Measurements from ENCODE around the gene IFNGR2.

IFNGR2 gene

GRCh38 chr21:33368576-33368975 is 34.6 kb upstream of the IFNGR2 start:
- H2BK5ac ChIP-seq (ENCODE audit: low read length), result peak overlapping the region; percentile 60
- no peak overlapping the region for H4K91ac ChIP-seq (ENCODE audit: low read depth, low read length, poor library complexity)
- no peak overlapping the region for H2AK5ac ChIP-seq (ENCODE audit: low read depth, low read length)
- no peak for DNase-seq (ENCODE audit: low spot score)
- no peaks in the 10 kb centered on the region for H3K4me1 ChIP-seq (ENCODE audit: control insufficient read depth in 2 of 2, insufficient read depth in 1 of 2, low read depth in 1 of 2, low read length in 2 of 2)
- no peaks in the 10 kb centered on the region for H3K36me3 ChIP-seq (replicated peaks in 1 of 2; ENCODE audit: control insufficient read depth in 2 of 2, insufficient read depth in 2 of 2, low read length in 2 of 2)
- H3K27me3 ChIP-seq (ENCODE audit: control insufficient read depth in 3 of 3, insufficient read depth in 3 of 3, low read depth in 1 of 3, low read length in 3 of 3), result no peaks in the 10 kb centered on the region
- no peak overlapping the region for H3K4ac ChIP-seq (ENCODE audit: low read length)
- no peak overlapping the region for H2BK12ac ChIP-seq (ENCODE audit: low read length)
- peaks cover 13 to 25% of the 10 kb centered on the region in 2 donors for H3K9me3 ChIP-seq (replicated peaks in 1 of 2; ENCODE audit: control insufficient read depth in 2 of 2, insufficient read depth in 1 of 2, low read depth in 1 of 2, low read length in 2 of 2)
- H2BK120ac ChIP-seq (ENCODE audit: low read depth, low read length), result no peak overlapping the region
- no peak overlapping the region for H3K14ac ChIP-seq (ENCODE audit: low read length)
- H3K4me3 ChIP-seq (ENCODE audit: low read length in 2 of 2), result no peak overlapping the region
- H3K79me1 ChIP-seq (ENCODE audit: low read depth, low read length), result no peaks in the 10 kb centered on the region
- no peak overlapping the region for H3K23ac ChIP-seq (ENCODE audit: low read depth, low read length, poor library complexity)
- no CpG with 5 or more reads among the region's 3 CpGs for WGBS, 2 donors (ENCODE audit: extremely low coverage in 2 of 2, insufficient read length in 2 of 2, insufficient replicate concordance in 1 of 2)
- H2BK15ac ChIP-seq (ENCODE audit: low read length), result no peak overlapping the region
- H3K9ac ChIP-seq (ENCODE audit: low read depth, low read length, poor library complexity), result no peak overlapping the region
- no peak overlapping the region for H4K8ac ChIP-seq (ENCODE audit: low read depth, low read length)
- H3K27ac ChIP-seq (replicated peaks; ENCODE audit: low read length), result no peak overlapping the region
- no peak overlapping the region for H3K4me2 ChIP-seq (ENCODE audit: insufficient read depth, low read length, poor library complexity, severe bottlenecking)
- no peak overlapping the region for H2AFZ ChIP-seq (ENCODE audit: low read length)
- H3K18ac ChIP-seq (ENCODE audit: low read length), result no peak overlapping the region

GRCh38 chr21:33369586-33369985 is 33.6 kb upstream of the IFNGR2 start:
- WGBS, 2 donors (ENCODE audit: extremely low coverage in 2 of 2, insufficient read length in 2 of 2, insufficient replicate concordance in 1 of 2), result no CpG with 5 or more reads among the region's 1 CpG
- Histone ChIP-seq H2AFZ (ENCODE audit: low read length) (no peak overlapping the region), H3K4me1 (ENCODE audit: control insufficient read depth in 2 of 2, insufficient read depth in 1 of 2, low read depth in 1 of 2, low read length in 2 of 2) (no peaks in the 10 kb centered on the region)

DNA sequence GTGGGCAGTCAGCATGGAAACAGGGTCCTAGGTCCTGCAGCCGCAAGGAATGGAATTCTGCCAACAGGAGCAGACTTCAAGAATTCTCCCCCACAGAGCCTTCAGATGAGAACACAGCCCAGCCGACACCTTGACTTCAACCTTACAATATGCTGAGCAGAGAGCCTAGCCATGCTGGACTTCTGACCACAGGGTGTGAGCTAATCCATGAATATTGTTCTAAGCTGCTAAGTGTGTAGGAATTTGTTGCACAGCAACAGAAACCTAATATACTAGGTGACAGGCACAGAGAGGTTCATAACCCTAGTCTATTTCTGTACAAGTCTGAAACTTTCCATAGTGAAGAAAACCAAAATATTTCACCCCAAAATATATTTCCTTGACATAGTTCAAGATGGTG is 32.9 kb upstream of the IFNGR2 start:
- H3K4me3 ChIP-seq (ENCODE audit: low read length in 2 of 2), result no peak overlapping the region
- H3K36me3 ChIP-seq (replicated peaks in 1 of 2; ENCODE audit: control insufficient read depth in 2 of 2, insufficient read depth in 2 of 2, low read length in 2 of 2), result no peaks in the 10 kb centered on the region
- H2BK12ac ChIP-seq (ENCODE audit: low read length), result no peak overlapping the region
- H3K4me1 ChIP-seq (ENCODE audit: control insufficient read depth in 2 of 2, insufficient read depth in 1 of 2, low read depth in 1 of 2, low read length in 2 of 2), result no peaks in the 10 kb centered on the region
- H2BK120ac ChIP-seq (ENCODE audit: low read depth, low read length), result no peak overlapping the region
- H2AFZ ChIP-seq (ENCODE audit: low read length), result no peak overlapping the region
- no peak overlapping the region for H2BK5ac ChIP-seq (ENCODE audit: low read length)
- H3K27me3 ChIP-seq (ENCODE audit: control insufficient read depth in 3 of 3, insufficient read depth in 3 of 3, low read depth in 1 of 3, low read length in 3 of 3), result no peaks in the 10 kb centered on the region
- H3K27ac ChIP-seq (replicated peaks; ENCODE audit: low read length), result no peak overlapping the region
- H3K9ac ChIP-seq (ENCODE audit: low read depth, low read length, poor library complexity), result no peak overlapping the region
- DNase-seq (ENCODE audit: low spot score), result no peak
- H4K91ac ChIP-seq (ENCODE audit: low read depth, low read length, poor library complexity), result no peak overlapping the region
- no peak overlapping the region for H3K18ac ChIP-seq (ENCODE audit: low read length)
- H2BK15ac ChIP-seq (ENCODE audit: low read length), result no peak overlapping the region
- H3K9me3 ChIP-seq (replicated peaks in 1 of 2; ENCODE audit: control insufficient read depth in 2 of 2, insufficient read depth in 1 of 2, low read depth in 1 of 2, low read length in 2 of 2), result peaks cover 13 to 25% of the 10 kb centered on the region in 2 donors
- no peak overlapping the region for H3K14ac ChIP-seq (ENCODE audit: low read length)
- no peak overlapping the region for H3K4me2 ChIP-seq (ENCODE audit: insufficient read depth, low read length, poor library complexity, severe bottlenecking)
- no CpG with 5 or more reads among the region's 2 CpGs for WGBS, 2 donors (ENCODE audit: extremely low coverage in 2 of 2, insufficient read length in 2 of 2, insufficient replicate concordance in 1 of 2)
- H3K4ac ChIP-seq (ENCODE audit: low read length), result no peak overlapping the region
- no peak overlapping the region for H4K8ac ChIP-seq (ENCODE audit: low read depth, low read length)
- H3K23ac ChIP-seq (ENCODE audit: low read depth, low read length, poor library complexity), result no peak overlapping the region
- no peaks in the 10 kb centered on the region for H3K79me1 ChIP-seq (ENCODE audit: low read depth, low read length)
- peak overlapping the region; percentile 68 for H2AK5ac ChIP-seq (ENCODE audit: low read depth, low read length)

More at GRCh38 chr21:33369586-33369985, 33.6 kb upstream of the IFNGR2 start:
- Histone ChIP-seq H3K9me3 (replicated peaks in 1 of 2; ENCODE audit: control insufficient read depth in 2 of 2, insufficient read depth in 1 of 2, low read depth in 1 of 2, low read length in 2 of 2) (peaks cover 13 to 25% of the 10 kb centered on the region in 2 donors), H3K27me3 (ENCODE audit: control insufficient read depth in 3 of 3, insufficient read depth in 3 of 3, low read depth in 1 of 3, low read length in 3 of 3) (no peaks in the 10 kb centered on the region), H2AK5ac (ENCODE audit: low read depth, low read length) (no peak overlapping the region), H3K18ac (ENCODE audit: low read length) (no peak overlapping the region), H3K9ac (ENCODE audit: low read depth, low read length, poor library complexity) (no peak overlapping the region), H2BK12ac (ENCODE audit: low read length) (no peak overlapping the region), H3K23ac (ENCODE audit: low read depth, low read length, poor library complexity) (no peak overlapping the region), H4K91ac (ENCODE audit: low read depth, low read length, poor library complexity) (no peak overlapping the region), H3K4me3 (ENCODE audit: low read length in 2 of 2) (no peak overlapping the region), H3K14ac (ENCODE audit: low read length) (no peak overlapping the region), H3K4ac (ENCODE audit: low read length) (no peak overlapping the region), H2BK15ac (ENCODE audit: low read length) (no peak overlapping the region), H3K79me1 (ENCODE audit: low read depth, low read length) (no peaks in the 10 kb centered on the region), H3K36me3 (replicated peaks in 1 of 2; ENCODE audit: control insufficient read depth in 2 of 2, insufficient read depth in 2 of 2, low read length in 2 of 2) (no peaks in the 10 kb centered on the region), H2BK5ac (ENCODE audit: low read length) (no peak overlapping the region), H4K8ac (ENCODE audit: low read depth, low read length) (no peak overlapping the region), H3K4me2 (ENCODE audit: insufficient read depth, low read length, poor library complexity, severe bottlenecking) (no peak overlapping the region), H2BK120ac (ENCODE audit: low read depth, low read length) (no peak overlapping the region), H3K27ac (replicated peaks; ENCODE audit: low read length) (no peak overlapping the region)
- no peak for DNase-seq (ENCODE audit: low spot score)

- no peaks in the 10 kb centered on the region for H3K4me1 ChIP-seq (ENCODE audit: control insufficient read depth in 2 of 2, insufficient read depth in 1 of 2, low read depth in 1 of 2, low read length in 2 of 2)
- no peak overlapping the region for H3K14ac ChIP-seq (ENCODE audit: low read length)
- H2BK12ac ChIP-seq (ENCODE audit: low read length), result no peak overlapping the region
- H3K27me3 ChIP-seq (ENCODE audit: control insufficient read depth in 3 of 3, insufficient read depth in 3 of 3, low read depth in 1 of 3, low read length in 3 of 3), result no peaks in the 10 kb centered on the region
- H4K91ac ChIP-seq (ENCODE audit: low read depth, low read length, poor library complexity), result no peak overlapping the region
- H3K18ac ChIP-seq (ENCODE audit: low read length), result no peak overlapping the region
- no peaks in the 10 kb centered on the region for H3K36me3 ChIP-seq (replicated peaks in 1 of 2; ENCODE audit: control insufficient read depth in 2 of 2, insufficient read depth in 2 of 2, low read length in 2 of 2)
- no peak overlapping the region for H2AFZ ChIP-seq (ENCODE audit: low read length)
- no peak overlapping the region for H2BK15ac ChIP-seq (ENCODE audit: low read length)
- H2BK5ac ChIP-seq (ENCODE audit: low read length), result no peak overlapping the region
- H3K27ac ChIP-seq (replicated peaks; ENCODE audit: low read length), result no peak overlapping the region
- peaks cover 13 to 25% of the 10 kb centered on the region in 2 donors for H3K9me3 ChIP-seq (replicated peaks in 1 of 2; ENCODE audit: control insufficient read depth in 2 of 2, insufficient read depth in 1 of 2, low read depth in 1 of 2, low read length in 2 of 2)
- no CpG with 5 or more reads among the region's 3 CpGs for whole genome bisulfite sequencing, 2 donors (ENCODE audit: extremely low coverage in 2 of 2, insufficient read length in 2 of 2, insufficient replicate concordance in 1 of 2)
- no peaks in the 10 kb centered on the region for H3K79me1 ChIP-seq (ENCODE audit: low read depth, low read length)
- no peak overlapping the region for H3K23ac ChIP-seq (ENCODE audit: low read depth, low read length, poor library complexity)
- H4K8ac ChIP-seq (ENCODE audit: low read depth, low read length), result no peak overlapping the region
- H3K9ac ChIP-seq (ENCODE audit: low read depth, low read length, poor library complexity), result no peak overlapping the region
- H3K4me2 ChIP-seq (ENCODE audit: insufficient read depth, low read length, poor library complexity, severe bottlenecking), result no peak overlapping the region
- DNase-seq (ENCODE audit: low spot score), result no peak
- H2BK120ac ChIP-seq (ENCODE audit: low read depth, low read length), result no peak overlapping the region
- H2AK5ac ChIP-seq (ENCODE audit: low read depth, low read length), result no peak overlapping the region
- H3K4me3 ChIP-seq (ENCODE audit: low read length in 2 of 2), result no peak overlapping the region
- no peak overlapping the region for H3K4ac ChIP-seq (ENCODE audit: low read length)
Observed at GRCh38 chr21:33371366-33371765, 31.8 kb upstream of the IFNGR2 start.
